H1 (cell line): ENCODE measurements around the gene CD44. TPM values are rescaled to one million over a fixed set of nuclear protein-coding genes. Genes with fewer than 3 reads are reported as not detected.

Experiments
- polyA plus RNA-seq, 7 experiments: library from polyadenylated mRNA; depleted of rRNA in 3 of 7; stranded (reverse) in 5 of 7; unstranded in 2 of 7; fragments of >200 nt in 5 of 7; fragments of 200-250 nt in 2 of 7; gene quantifications; 1 replicate in 5 of 7; 2 replicates in 1 of 7; 4 replicates in 1 of 7; pipeline versions ENCODE4 v1.2.1 to v1.2.3, GENCODE V29; 2011 to 2013; ENCODE audit warnings: missing spikeins in 2 of 7, mixed read lengths in 2 of 7
- total RNA-seq: library from RNA; stranded (reverse); fragmentation: NEBNext Ultra II Directional; extraction: Animal tissue kit (Norgen Biotek cat#: 25700); gene quantifications from 2 replicates; pipeline ENCODE4 v1.2.1, GENCODE V29; 2021
- TF ChIP-seq, protein P1 (sequence below): fragments of 300-600 bp; sonication (generic); IDR thresholded peaks from 2 replicates; pipeline ENCODE4 v1.7.1; 2012; ENCODE audit warnings: low read length, moderate library complexity, mild to moderate bottlenecking, inconsistent platforms; ENCODE audit not compliant: insufficient replicate concordance

The CD44 gene
- total and polyA plus RNA-seq, 2 of the 8 experiments (the other 6 are each of a cell fraction or from before 2014, with no cell fraction given) = 11.8 to 13.7 TPM

DNA sequence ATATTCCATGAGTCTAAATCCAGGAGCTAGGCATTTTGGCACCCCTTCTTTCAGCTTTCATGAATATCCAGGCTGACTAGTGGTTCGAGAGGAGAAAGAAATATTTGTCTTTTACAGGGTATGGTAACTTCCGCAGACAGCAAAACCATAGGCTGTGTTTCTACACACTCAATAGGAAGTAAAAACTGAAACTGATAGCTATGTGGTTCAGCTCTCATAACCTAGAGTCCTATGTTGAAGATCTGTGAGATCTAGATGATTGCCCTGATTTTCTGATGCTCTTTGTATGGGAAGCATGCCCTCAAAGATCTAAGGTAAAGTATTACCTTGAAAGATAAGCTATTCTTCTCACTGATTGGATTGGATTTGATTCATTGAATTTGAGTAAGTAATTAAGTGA is 118.3 kb downstream of the CD44 start (continued):
- TF ChIP-seq, protein P1, sequence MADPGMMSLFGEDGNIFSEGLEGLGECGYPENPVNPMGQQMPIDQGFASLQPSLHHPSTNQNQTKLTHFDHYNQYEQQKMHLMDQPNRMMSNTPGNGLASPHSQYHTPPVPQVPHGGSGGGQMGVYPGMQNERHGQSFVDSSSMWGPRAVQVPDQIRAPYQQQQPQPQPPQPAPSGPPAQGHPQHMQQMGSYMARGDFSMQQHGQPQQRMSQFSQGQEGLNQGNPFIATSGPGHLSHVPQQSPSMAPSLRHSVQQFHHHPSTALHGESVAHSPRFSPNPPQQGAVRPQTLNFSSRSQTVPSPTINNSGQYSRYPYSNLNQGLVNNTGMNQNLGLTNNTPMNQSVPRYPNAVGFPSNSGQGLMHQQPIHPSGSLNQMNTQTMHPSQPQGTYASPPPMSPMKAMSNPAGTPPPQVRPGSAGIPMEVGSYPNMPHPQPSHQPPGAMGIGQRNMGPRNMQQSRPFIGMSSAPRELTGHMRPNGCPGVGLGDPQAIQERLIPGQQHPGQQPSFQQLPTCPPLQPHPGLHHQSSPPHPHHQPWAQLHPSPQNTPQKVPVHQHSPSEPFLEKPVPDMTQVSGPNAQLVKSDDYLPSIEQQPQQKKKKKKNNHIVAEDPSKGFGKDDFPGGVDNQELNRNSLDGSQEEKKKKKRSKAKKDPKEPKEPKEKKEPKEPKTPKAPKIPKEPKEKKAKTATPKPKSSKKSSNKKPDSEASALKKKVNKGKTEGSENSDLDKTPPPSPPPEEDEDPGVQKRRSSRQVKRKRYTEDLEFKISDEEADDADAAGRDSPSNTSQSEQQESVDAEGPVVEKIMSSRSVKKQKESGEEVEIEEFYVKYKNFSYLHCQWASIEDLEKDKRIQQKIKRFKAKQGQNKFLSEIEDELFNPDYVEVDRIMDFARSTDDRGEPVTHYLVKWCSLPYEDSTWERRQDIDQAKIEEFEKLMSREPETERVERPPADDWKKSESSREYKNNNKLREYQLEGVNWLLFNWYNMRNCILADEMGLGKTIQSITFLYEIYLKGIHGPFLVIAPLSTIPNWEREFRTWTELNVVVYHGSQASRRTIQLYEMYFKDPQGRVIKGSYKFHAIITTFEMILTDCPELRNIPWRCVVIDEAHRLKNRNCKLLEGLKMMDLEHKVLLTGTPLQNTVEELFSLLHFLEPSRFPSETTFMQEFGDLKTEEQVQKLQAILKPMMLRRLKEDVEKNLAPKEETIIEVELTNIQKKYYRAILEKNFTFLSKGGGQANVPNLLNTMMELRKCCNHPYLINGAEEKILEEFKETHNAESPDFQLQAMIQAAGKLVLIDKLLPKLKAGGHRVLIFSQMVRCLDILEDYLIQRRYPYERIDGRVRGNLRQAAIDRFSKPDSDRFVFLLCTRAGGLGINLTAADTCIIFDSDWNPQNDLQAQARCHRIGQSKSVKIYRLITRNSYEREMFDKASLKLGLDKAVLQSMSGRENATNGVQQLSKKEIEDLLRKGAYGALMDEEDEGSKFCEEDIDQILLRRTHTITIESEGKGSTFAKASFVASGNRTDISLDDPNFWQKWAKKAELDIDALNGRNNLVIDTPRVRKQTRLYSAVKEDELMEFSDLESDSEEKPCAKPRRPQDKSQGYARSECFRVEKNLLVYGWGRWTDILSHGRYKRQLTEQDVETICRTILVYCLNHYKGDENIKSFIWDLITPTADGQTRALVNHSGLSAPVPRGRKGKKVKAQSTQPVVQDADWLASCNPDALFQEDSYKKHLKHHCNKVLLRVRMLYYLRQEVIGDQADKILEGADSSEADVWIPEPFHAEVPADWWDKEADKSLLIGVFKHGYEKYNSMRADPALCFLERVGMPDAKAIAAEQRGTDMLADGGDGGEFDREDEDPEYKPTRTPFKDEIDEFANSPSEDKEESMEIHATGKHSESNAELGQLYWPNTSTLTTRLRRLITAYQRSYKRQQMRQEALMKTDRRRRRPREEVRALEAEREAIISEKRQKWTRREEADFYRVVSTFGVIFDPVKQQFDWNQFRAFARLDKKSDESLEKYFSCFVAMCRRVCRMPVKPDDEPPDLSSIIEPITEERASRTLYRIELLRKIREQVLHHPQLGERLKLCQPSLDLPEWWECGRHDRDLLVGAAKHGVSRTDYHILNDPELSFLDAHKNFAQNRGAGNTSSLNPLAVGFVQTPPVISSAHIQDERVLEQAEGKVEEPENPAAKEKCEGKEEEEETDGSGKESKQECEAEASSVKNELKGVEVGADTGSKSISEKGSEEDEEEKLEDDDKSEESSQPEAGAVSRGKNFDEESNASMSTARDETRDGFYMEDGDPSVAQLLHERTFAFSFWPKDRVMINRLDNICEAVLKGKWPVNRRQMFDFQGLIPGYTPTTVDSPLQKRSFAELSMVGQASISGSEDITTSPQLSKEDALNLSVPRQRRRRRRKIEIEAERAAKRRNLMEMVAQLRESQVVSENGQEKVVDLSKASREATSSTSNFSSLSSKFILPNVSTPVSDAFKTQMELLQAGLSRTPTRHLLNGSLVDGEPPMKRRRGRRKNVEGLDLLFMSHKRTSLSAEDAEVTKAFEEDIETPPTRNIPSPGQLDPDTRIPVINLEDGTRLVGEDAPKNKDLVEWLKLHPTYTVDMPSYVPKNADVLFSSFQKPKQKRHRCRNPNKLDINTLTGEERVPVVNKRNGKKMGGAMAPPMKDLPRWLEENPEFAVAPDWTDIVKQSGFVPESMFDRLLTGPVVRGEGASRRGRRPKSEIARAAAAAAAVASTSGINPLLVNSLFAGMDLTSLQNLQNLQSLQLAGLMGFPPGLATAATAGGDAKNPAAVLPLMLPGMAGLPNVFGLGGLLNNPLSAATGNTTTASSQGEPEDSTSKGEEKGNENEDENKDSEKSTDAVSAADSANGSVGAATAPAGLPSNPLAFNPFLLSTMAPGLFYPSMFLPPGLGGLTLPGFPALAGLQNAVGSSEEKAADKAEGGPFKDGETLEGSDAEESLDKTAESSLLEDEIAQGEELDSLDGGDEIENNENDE = no peak
